ENCODE data around the gene CDKL5.

Gene CDKL5

DNA sequence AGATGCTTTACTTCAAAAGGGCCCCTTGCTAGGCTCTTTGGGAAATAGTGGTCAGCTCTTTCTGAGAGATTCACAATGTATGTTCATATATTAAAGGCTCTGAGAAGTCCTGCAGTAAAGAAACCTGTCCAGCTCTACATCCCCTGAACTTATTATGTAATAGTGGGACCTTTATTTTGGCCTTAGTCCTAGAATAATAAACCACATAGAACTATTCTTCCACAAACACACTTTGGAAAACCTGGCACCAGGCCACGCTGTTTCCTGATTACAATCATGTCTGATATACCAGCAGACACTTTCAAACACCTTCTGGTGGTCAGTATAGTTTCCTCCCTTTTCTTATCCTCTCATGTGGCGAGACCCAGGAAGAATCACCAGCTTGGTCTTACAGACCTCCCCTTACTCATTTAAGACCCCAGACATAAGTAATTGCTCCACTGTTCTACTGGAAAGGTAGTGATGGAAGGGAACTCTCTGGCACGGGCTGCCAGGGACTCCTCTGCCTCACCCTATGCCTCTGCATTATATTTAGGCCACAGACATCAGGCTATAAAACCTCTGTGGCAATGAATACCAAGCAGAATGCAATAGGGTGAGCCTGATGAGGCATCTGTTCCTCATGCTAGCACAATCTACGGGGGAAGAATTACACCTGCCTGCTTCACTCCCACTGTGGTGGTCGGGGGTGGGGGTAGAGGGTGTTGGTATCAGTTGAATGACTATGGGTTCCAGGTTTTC is 276.4 kb downstream of the CDKL5 start:
- TF ChIP-seq, protein P1, sequence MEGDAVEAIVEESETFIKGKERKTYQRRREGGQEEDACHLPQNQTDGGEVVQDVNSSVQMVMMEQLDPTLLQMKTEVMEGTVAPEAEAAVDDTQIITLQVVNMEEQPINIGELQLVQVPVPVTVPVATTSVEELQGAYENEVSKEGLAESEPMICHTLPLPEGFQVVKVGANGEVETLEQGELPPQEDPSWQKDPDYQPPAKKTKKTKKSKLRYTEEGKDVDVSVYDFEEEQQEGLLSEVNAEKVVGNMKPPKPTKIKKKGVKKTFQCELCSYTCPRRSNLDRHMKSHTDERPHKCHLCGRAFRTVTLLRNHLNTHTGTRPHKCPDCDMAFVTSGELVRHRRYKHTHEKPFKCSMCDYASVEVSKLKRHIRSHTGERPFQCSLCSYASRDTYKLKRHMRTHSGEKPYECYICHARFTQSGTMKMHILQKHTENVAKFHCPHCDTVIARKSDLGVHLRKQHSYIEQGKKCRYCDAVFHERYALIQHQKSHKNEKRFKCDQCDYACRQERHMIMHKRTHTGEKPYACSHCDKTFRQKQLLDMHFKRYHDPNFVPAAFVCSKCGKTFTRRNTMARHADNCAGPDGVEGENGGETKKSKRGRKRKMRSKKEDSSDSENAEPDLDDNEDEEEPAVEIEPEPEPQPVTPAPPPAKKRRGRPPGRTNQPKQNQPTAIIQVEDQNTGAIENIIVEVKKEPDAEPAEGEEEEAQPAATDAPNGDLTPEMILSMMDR (IDR thresholded peaks at IDR 0.05; ENCODE audit: low read depth, low read length, missing control alignments) = no peak
- no peak overlapping the region for H3K4me3 ChIP-seq (ENCODE audit: low read depth, low read length)
- DNase-seq (ENCODE audit: low read depth) = no peak

DNA sequence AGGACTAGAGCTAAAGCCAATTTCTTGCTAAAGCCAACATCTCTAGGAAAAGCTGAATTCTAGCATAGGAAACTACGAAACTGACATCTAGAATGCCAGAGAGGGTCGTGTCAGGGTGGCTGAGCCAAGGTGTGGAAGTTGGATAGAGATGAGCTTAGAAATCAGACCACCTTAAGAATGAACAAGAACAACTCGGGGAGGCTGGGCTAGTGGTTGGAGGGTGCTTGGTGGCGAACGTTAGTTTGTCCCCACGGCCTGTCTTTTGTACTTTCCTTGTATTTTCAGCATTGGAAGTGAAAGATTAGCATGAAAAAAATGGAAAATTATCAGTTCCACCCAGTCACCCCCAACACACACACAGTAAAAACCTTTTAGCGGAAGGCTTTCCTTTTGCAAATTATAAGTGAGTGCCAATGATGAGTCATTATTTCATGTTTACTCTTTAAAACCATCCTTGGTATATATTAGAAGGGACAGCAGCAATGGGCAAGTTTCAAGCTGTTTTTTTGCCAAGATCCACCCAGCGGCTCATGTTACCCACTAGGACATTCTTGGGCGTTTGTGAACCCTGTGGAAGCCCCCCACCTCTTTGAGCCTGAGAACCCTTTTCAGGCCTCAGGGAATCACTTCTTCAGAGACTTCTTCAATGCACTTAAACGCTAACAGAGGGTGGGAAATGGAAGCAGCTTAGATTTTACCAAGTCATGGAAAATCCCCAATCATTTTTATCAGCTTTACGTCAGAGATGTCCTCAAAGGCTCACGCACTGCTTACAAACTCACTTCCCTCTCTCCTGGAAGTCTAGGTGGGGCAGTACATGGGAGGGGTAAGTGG is 277.2 kb downstream of the CDKL5 start:
- DNase-seq (ENCODE audit: low read depth) = no peak
- H3K4me3 ChIP-seq (ENCODE audit: low read depth, low read length) = no peak overlapping the region
- TF ChIP-seq, protein P1 (IDR thresholded peaks at IDR 0.05; ENCODE audit: low read depth, low read length, missing control alignments) = no peak
